ENCODE results near the gene C16orf46. TPM values are rescaled to one million over a fixed set of nuclear protein-coding genes. Genes with fewer than 3 reads are reported as not detected.

The C16orf46 gene
- total and polyA plus RNA-seq, 9 donors, result 0.36 to 3.8 (median 0.82) TPM; not detected in 1

- WGBS, 3 donors, result 46 to 50% (median 49%) methylated on average over 8 of the region's 8 CpGs
- Histone ChIP-seq H3K36me3 (no peaks in the 10 kb centered on the region), H3K4me3 (peak overlapping the region; percentile 26), H3K9me3 (no peaks in the 10 kb centered on the region), H3K4me1 (ENCODE audit: insufficient read depth) (peaks cover 2% of the 10 kb centered on the region), H3K27ac (peak overlapping the region in 1 of 2 donors; percentile 18), H3K27me3 (no peaks in the 10 kb centered on the region)
- peak in 2 of 5 donors; percentile 30 to 37 for DNase-seq
- intact Hi-C loops (cut with DNase I), result loop anchor here in 1 of 4 donors (10.0 kb wide), 1 partner anchor 98 kb away; no protein-coding TSS in a partner anchor
- TF ChIP-seq EP300 (IDR thresholded peaks at IDR 0.05) (no peak), POLR2A (IDR thresholded peaks at IDR 0.05) (no peak), CTCF (IDR thresholded peaks at IDR 0.05) (no peak)
Measured at GRCh38 chr16:81096715-81097208, 19.7 kb upstream of the C16orf46 start.

GRCh38 chr16:81095953-81096714 lies 19.1 kb upstream of the C16orf46 start, which contains the start of gene GCSH:
Gene GCSH, minus strand, starts transcription at chr16:81096395. Its CDS starts 117 bp downstream, at chr16:81096278.
- Histone ChIP-seq H3K27me3 (no peaks in the 10 kb centered on the region), H3K36me3 (no peaks in the 10 kb centered on the region), H3K4me3 (peak within 1 kb of the TSS; percentile 84), H3K4me1 (ENCODE audit: insufficient read depth) (peaks cover 2% of the 10 kb centered on the region), H3K27ac (peak within 1 kb of the TSS in 1 of 2 donors; percentile 78), H3K9me3 (no peaks in the 10 kb centered on the region)
- TF ChIP-seq EP300 (IDR thresholded peaks at IDR 0.05) (no peak), POLR2A (IDR thresholded peaks at IDR 0.05) (no peak), CTCF (IDR thresholded peaks at IDR 0.05) (no peak)
- peak; percentile 99 for DNase-seq
- 0 to 3% (median 0%) methylated on average over 21 to 78 of the region's 83 CpGs for WGBS, 3 donors
- intact Hi-C loops (cut with DNase I), result loop anchor here in 1 of 4 donors (10.0 kb wide), 1 partner anchor 99 kb away; no protein-coding TSS in a partner anchor

- DNase-seq, result no peak
- Histone ChIP-seq H3K36me3 (no peaks in the 10 kb centered on the region), H3K4me1 (ENCODE audit: insufficient read depth) (peaks cover 2% of the 10 kb centered on the region), H3K27ac (peak overlapping the region in 1 of 2 donors; percentile 78), H3K4me3 (peak overlapping the region; percentile 84), H3K9me3 (no peaks in the 10 kb centered on the region), H3K27me3 (no peaks in the 10 kb centered on the region)
- 0 to 1% (median 0%) methylated on average over 16 to 22 of the region's 22 CpGs for WGBS, 3 donors
- intact Hi-C loops (cut with DNase I), result loop anchor here in 1 of 4 donors (10.0 kb wide), 1 partner anchor 99 kb away; no protein-coding TSS in a partner anchor
- TF ChIP-seq CTCF (IDR thresholded peaks at IDR 0.05) (no peak), POLR2A (IDR thresholded peaks at IDR 0.05) (no peak), EP300 (IDR thresholded peaks at IDR 0.05) (no peak)
Measured at GRCh38 chr16:81095653-81095952, 18.6 kb upstream of the C16orf46 start.

- DNase-seq, result peak in 2 of 5 donors; percentile 17 to 38
- Histone ChIP-seq H3K27me3 (no peaks in the 10 kb centered on the region), H3K9me3 (no peaks in the 10 kb centered on the region), H3K36me3 (no peaks in the 10 kb centered on the region), H3K4me3 (no peak overlapping the region), H3K27ac (no peak overlapping the region), H3K4me1 (ENCODE audit: insufficient read depth) (peaks cover 2% of the 10 kb centered on the region)
- 46 to 52% (median 46%) methylated on average over 21 of the region's 21 CpGs for WGBS, 3 donors
- intact Hi-C loops (cut with DNase I), result loop anchor here in 1 of 4 donors (10.0 kb wide), 1 partner anchor 100 kb away; no protein-coding TSS in a partner anchor
- TF ChIP-seq POLR2A (IDR thresholded peaks at IDR 0.05), result no peak
- TF ChIP-seq EP300 (IDR thresholded peaks at IDR 0.05), result no peak
- TF ChIP-seq CTCF (IDR thresholded peaks at IDR 0.05), result no peak
Measured at GRCh38 chr16:81094771-81095251, 17.8 kb upstream of the C16orf46 start.

Measured in ovary (tissue), 9 donors.